Colonic mucosa (tissue), 4 donors: Measurements from ENCODE around the gene EPHB2. TPM values are rescaled to one million over a fixed set of nuclear protein-coding genes. Genes with fewer than 3 reads are reported as not detected.

ENCODE experiments used
- DNase-seq: peaks from one replicate; pipeline ENCODE4 v3.0.0-alpha.2; 2020
- H3K27ac ChIP-seq: fragments of 200-600 bp; one replicate; pipeline ENCODE4 v1.8.0; 2021
- H3K27me3 ChIP-seq: fragments of 200-600 bp; one replicate; pipeline ENCODE4 v1.8.0; 2021
- H3K36me3 ChIP-seq: fragments of 200-600 bp; one replicate; pipeline ENCODE4 v1.8.0; 2021
- H3K4me1 ChIP-seq: fragments of 200-600 bp; one replicate; pipeline ENCODE4 v1.8.0; 2021; ENCODE audit warnings: mild to moderate bottlenecking
- H3K4me3 ChIP-seq: fragments of 200-600 bp; one replicate; pipeline ENCODE4 v1.8.0; 2021
- H3K9ac ChIP-seq, 2 donors: one replicate each; pipeline ENCODE4 v1.7.0; 2013; ENCODE audit warnings: control low read depth in 2 of 2, low read depth in 2 of 2, low read length in 2 of 2
- H3K9me3 ChIP-seq: fragments of 200-600 bp; one replicate; pipeline ENCODE4 v1.8.0; 2021
- CTCF ChIP-seq: fragments of 200-600 bp; IDR thresholded peaks from one replicate; pipeline ENCODE4 v1.8.0; 2022; ENCODE audit warnings: antibody characterized with exemption, mild to moderate bottlenecking
- intact Hi-C: fragments of 100-400 bp; cut with DNase I; formaldehyde crosslinking; loops from one replicate; pipeline ENCODE4 v1.14.1; 2022
- total RNA-seq, 2 donors: library from RNA; stranded (reverse); fragmentation: NEBNext Ultra II Directional in 1 of 2; extraction: Animal tissue kit (Norgen Biotek cat#: 25700) in 1 of 2; gene quantifications; one replicate each; pipeline ENCODE4 v1.2.1, GENCODE V29; 2021
- donor health status: healthy.
- donor health status: DM: no; HTN: no; CAD: no.
- donor health status: DM: no; HTN: no; CAD: no.

EPHB2 gene
- total RNA-seq, 2 donors from 2014 or later = 71.9 to 150 TPM

- no peaks in the 10 kb centered on the region for H3K9me3 ChIP-seq
- no peaks in the 10 kb centered on the region for H3K36me3 ChIP-seq
- TF ChIP-seq CTCF = no peak
- no peaks in the 10 kb centered on the region for H3K27me3 ChIP-seq
- no peak overlapping the region for H3K4me3 ChIP-seq
- H3K4me1 ChIP-seq = no peaks in the 10 kb centered on the region
- H3K27ac ChIP-seq = no peak overlapping the region
- no peak for DNase-seq
- no peak overlapping the region for H3K9ac ChIP-seq
- intact Hi-C loops = no loop called here
Measured at GRCh38 chr1:22875241-22875640, 164.6 kb downstream of the EPHB2 start.

- TF ChIP-seq CTCF = no peak
- H3K36me3 ChIP-seq = no peaks in the 10 kb centered on the region
- no peak for DNase-seq
- H3K9ac ChIP-seq = no peak overlapping the region
- intact Hi-C loops = no loop called here
- no peaks in the 10 kb centered on the region for H3K4me1 ChIP-seq
- no peaks in the 10 kb centered on the region for H3K9me3 ChIP-seq
- no peak overlapping the region for H3K4me3 ChIP-seq
- H3K27ac ChIP-seq = no peak overlapping the region
- no peaks in the 10 kb centered on the region for H3K27me3 ChIP-seq
Measured at GRCh38 chr1:22875841-22876240, 165.2 kb downstream of the EPHB2 start.

DNA sequence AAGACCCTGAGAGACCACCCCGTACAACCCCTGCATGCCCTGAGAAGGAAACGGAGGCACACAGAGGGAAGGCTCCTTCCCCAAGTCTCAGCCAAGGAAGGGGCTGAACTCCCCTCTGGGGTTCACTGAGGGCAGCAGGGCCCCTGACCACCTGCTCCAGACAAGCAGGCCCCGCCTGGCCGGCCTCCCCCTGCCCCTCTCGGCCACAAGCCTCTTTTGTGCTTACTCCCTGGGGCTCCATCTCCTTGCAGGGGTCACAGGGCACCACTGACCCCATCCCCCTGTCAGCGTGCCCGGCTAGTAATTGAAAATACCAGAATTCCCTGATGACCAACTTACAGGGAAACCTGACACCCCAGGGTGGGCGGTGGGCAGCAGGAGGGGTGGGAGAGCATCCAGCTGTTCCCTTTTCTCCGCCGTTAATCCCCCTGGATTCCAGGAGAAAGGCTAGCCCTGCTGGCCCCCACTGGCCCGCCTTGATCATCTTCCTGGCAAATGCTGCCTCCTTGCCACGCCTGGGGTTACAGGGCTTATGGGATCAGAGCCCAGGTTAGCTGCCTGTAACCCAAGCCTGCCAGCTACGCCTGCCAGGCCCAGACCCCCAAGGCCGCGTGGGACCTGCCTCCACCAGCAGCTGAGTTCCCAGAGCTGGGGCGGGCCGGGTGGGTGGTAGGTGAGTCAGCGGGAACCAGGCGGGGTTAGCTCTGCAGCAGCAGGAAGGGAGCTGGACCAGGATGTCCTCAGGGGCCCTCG lies 165.9 kb downstream of the EPHB2 start:
- Histone ChIP-seq H3K27me3 (no peaks in the 10 kb centered on the region), H3K4me1 (no peaks in the 10 kb centered on the region), H3K9me3 (no peaks in the 10 kb centered on the region), H3K9ac (no peak overlapping the region), H3K27ac (no peak overlapping the region), H3K36me3 (no peaks in the 10 kb centered on the region), H3K4me3 (no peak overlapping the region)
- DNase-seq = no peak
- TF ChIP-seq CTCF = no peak
- intact Hi-C loops = no loop called here

DNA sequence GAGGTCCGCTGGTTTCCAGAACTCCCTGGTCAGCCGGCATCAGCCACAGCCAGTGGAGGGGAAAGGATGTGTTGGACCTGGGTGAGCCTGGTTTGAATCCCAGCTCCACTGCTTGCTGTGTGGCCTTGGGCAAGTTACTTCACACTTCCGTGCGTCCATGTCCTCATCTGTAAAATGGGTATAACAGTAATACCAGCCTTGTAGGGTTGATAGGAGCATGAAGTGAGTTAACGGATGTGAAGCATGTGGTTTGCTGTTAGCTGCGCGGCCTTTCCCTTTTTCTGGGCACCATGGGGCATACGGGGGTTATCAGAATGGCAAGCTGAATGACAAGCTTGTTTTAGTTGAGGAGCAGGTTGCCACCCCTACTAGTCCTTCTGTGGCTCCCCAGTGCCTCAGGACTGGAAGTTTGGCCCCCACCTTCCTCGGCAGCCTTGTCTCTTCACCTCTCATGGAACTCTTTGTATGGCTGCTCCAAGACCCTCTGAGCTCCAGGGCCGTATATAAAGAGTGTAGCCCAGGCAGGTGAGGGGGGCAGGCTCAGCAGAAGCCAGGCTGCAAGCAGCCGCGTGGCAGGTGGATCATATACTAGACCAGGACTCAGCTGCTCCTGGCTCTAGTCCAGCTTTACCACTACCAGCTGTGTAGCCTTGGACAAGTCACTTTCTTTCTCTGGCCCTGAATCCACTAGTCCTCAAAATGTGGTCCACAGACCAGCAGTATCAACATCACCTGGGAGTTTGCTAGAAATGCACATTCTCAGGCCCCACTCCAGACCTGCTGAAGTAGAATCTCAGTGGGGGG lies 166.7 kb downstream of the EPHB2 start:
- TF ChIP-seq CTCF = no peak
- Histone ChIP-seq H3K36me3 (no peaks in the 10 kb centered on the region), H3K9me3 (no peaks in the 10 kb centered on the region), H3K9ac (no peak overlapping the region), H3K27ac (no peak overlapping the region), H3K4me1 (no peaks in the 10 kb centered on the region), H3K27me3 (no peaks in the 10 kb centered on the region), H3K4me3 (no peak overlapping the region)
- DNase-seq = no peak
- intact Hi-C loops = no loop called here

DNA sequence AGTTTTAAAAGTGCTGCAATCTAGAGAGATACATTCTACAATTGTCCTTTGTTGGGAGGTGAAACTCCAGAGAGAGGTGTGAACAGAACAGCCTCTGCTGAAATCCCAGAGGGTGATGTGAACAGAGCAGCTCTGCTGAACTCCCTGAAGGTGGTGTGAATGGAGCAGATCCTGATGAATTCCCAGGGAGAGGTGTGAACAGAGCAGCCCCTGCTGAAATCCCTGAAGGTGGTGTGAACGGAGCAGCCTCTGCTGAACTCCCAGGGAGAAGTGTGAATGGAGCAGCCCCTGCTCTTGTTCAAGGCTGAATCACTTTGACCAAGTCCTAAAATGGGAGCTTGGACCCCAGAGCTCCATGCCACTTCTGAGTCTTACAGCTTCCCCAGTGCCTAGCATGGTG lies 167.3 kb downstream of the EPHB2 start:
- H3K4me1 ChIP-seq = no peaks in the 10 kb centered on the region
- H3K9ac ChIP-seq = no peak overlapping the region
- no peak for TF ChIP-seq CTCF
- no peaks in the 10 kb centered on the region for H3K9me3 ChIP-seq
- no peak overlapping the region for H3K4me3 ChIP-seq
- no peaks in the 10 kb centered on the region for H3K36me3 ChIP-seq
- intact Hi-C loops = no loop called here
- DNase-seq = no peak
- no peak overlapping the region for H3K27ac ChIP-seq
- no peaks in the 10 kb centered on the region for H3K27me3 ChIP-seq
